Measurements from ENCODE around the gene ESRRG. TPM values are rescaled to one million over a fixed set of nuclear protein-coding genes. Genes with fewer than 3 reads are reported as not detected.

ESRRG gene
- total RNA-seq, 4 donors from 2014 or later: 0.17 to 1.5 (median 0.60) TPM

DNA sequence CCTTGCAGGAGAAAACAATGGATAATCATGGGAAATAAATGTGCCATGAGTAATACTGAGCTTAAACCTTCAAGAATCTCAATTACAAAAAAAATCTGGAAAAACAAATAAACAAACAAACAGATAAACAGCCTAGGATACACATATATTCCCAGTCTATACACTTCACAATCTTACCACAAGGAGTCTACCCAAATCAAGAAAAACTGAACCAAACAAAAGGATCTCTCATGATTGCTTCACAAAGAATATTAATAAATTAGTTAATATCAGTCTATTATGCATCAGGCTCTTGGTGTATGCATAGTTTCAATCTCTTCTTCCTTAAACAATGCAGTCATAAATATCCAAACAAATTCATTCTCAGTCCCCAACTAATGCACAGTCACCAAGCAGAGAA is 3.2 kb upstream of the ESRRG start:
- TF ChIP-seq, protein P1, sequence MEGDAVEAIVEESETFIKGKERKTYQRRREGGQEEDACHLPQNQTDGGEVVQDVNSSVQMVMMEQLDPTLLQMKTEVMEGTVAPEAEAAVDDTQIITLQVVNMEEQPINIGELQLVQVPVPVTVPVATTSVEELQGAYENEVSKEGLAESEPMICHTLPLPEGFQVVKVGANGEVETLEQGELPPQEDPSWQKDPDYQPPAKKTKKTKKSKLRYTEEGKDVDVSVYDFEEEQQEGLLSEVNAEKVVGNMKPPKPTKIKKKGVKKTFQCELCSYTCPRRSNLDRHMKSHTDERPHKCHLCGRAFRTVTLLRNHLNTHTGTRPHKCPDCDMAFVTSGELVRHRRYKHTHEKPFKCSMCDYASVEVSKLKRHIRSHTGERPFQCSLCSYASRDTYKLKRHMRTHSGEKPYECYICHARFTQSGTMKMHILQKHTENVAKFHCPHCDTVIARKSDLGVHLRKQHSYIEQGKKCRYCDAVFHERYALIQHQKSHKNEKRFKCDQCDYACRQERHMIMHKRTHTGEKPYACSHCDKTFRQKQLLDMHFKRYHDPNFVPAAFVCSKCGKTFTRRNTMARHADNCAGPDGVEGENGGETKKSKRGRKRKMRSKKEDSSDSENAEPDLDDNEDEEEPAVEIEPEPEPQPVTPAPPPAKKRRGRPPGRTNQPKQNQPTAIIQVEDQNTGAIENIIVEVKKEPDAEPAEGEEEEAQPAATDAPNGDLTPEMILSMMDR (IDR thresholded peaks at IDR 0.05; ENCODE audit: low read depth): no peak

DNA sequence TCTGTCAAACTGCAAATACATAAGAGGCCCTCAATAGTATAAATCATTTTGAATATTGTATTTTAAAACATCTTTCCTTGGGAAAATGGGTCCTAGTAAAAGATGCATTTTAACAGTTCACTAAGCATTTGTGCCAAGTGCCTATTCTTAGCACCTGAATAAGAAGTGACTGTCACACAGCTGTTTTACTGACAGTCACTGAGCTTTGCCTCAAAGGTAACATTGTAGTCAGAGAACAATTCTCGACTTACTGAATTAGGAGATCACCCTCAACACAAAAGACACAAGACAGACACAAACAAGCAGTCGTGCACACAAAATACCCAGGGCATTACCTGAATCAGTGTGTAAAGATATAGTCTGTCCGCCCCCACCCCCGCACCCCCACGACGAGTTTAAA is 408 bp downstream of the ESRRG start:
- TF ChIP-seq, protein P1 (IDR thresholded peaks at IDR 0.05; ENCODE audit: low read depth): no peak

DNA sequence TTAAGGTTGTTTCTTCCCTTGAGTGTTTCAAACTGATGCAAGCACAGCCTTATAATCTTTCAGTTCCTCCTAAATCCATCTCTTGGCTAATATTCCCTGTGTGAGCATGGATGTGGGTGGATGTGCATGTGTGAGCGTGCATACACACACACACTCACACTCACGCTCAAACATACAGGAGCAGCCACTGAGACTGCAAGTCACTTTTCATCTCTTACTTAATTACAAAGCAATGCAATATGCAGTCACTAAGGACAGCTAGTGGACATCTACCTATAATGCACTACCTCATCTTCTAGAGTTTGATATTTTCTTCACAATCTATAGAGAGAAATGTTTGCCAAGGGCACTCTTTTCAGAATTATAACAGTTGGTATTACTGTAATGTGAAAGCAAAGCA is 1.4 kb downstream of the ESRRG start:
- TF ChIP-seq, protein P1 (IDR thresholded peaks at IDR 0.05; ENCODE audit: low read depth): no peak

DNA sequence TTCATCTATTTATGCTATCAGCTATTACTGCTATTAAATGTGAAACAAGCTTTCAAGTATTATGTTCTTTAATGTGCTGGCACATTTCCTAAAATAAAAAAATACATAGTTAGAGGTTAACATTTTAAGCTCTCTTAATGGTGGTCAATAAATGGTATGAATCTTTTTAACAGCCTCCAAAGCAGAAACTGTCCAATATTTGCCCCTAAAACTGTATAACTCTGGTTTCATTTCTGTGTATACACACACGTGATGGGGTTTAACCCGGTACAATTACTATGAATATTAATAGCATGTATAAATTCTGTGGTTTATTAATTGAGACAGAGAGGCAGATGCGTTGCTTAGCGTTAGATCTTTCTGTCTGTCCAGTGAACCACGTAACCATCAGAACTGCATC is 2.2 kb downstream of the ESRRG start:
- TF ChIP-seq, protein P1 (IDR thresholded peaks at IDR 0.05; ENCODE audit: low read depth): no peak

DNA sequence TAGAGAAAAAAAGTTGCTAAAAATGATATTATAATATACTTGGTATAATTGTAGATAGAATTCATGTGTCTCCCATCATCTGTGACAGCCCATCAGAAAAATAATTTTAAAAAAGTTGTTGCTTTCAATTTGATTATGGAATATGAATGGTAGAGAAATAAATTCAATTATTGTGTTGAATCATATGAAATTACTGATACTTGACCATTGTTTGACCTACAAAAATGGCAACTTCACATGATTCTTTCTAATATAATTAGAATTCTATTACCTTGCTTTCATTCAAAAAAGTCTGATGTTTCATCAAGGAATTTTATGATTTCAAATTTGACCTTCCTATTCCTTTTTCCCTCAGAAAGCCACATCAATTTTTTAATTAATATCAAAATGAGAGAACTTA is 11.5 kb downstream of the ESRRG start:
- TF ChIP-seq, protein P1 (IDR thresholded peaks at IDR 0.05; ENCODE audit: low read depth): no peak

DNA sequence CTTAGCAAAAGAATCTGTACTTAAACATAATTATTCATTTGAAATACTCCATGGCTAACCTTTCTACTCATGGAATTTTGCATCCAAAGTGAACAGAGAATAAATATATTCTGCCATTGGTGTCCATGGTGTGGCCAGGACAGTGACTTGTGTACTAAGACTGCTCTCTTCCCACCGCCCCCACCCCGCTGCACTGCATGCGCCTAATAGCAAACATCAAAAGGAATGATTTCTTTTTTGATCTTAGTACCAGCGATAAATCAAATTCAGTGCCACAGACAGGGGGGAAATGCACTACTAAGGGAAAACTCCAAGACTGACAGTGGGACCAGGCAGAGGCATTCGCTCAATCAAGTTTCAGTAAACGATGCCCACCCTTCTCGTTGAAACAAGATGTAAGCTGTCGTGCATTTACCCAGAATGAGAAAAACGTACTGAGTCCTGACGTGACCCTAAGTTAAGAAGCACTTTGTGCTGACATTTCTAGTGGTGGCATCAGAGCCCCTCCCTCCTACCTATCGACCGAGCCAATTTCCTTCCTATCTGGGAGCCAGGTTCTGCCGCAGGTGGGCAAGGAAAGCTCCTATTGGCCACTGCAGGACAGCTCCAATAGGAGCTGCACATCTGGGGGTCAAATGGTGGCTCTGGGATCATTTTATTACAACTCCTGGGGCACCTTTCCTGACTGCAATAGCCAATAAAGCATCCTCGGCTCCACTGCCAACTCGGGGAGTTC is 12.5 kb downstream of the ESRRG start:
- TF ChIP-seq, protein P1 (IDR thresholded peaks at IDR 0.05; ENCODE audit: low read depth): no peak

DNA sequence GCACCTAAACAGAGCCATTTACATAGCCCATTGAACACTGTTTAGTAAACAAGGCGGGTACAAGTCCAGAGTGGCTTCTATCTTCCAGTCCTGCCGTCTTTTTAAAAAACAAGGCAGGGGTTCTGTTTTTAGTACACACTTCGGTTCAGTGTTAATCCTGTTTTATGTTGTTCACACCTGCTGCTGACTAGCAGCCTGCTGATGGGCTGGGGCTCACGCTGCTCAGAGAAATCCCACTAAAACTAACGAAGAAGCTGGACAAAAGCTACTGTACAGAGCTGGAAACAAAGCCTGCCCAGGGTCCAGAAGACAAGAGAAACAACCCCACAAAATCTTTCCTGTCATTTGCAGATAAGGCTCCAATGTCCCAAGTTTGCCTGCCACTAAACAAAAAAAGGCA is 13.2 kb downstream of the ESRRG start:
- TF ChIP-seq, protein P1 (IDR thresholded peaks at IDR 0.05; ENCODE audit: low read depth): no peak

All from subcutaneous adipose tissue (tissue), 4 donors.